ENCODE data around the gene PTPN23. TPM values are rescaled to one million over a fixed set of nuclear protein-coding genes. Genes with fewer than 3 reads are reported as not detected.

PTPN23 gene
- total and polyA plus RNA-seq, 2 of the 8 experiments (the other 6 are each of a cell fraction or from before 2014, with no cell fraction given): 2.9 to 46.7 TPM

GRCh38 chr3:47380601-47381316, at the start of gene PTPN23 (continued):
- TF ChIP-seq, protein P1, sequence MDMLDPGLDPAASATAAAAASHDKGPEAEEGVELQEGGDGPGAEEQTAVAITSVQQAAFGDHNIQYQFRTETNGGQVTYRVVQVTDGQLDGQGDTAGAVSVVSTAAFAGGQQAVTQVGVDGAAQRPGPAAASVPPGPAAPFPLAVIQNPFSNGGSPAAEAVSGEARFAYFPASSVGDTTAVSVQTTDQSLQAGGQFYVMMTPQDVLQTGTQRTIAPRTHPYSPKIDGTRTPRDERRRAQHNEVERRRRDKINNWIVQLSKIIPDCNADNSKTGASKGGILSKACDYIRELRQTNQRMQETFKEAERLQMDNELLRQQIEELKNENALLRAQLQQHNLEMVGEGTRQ (IDR thresholded peaks at IDR 0.05; ENCODE audit: low read length): peak; percentile 67
- no peak for TF ChIP-seq CBX8 (IDR thresholded peaks at IDR 0.05; ENCODE audit: borderline replicate concordance, low read depth, low read length)
- TF ChIP-seq KDM1A (IDR thresholded peaks at IDR 0.05; ENCODE audit: borderline replicate concordance, low read length): no peak
- no peak for TF ChIP-seq CHD2 (IDR thresholded peaks at IDR 0.05; ENCODE audit: low read length)
- TF ChIP-seq RXRA (IDR thresholded peaks at IDR 0.05; ENCODE audit: insufficient read depth, low read depth, low read length): no peak
- no peak for TF ChIP-seq RFX5 (IDR thresholded peaks at IDR 0.05; ENCODE audit: borderline replicate concordance, low read depth, low read length)
- TF ChIP-seq EZH2 (IDR thresholded peaks at IDR 0.05; ENCODE audit: low read depth, low read length, severe bottlenecking): no peak
- no peak for TF ChIP-seq EGR1 (IDR thresholded peaks at IDR 0.05; ENCODE audit: borderline replicate concordance, low read depth, low read length)
- peak; percentile 84 for TF ChIP-seq NRF1 (IDR thresholded peaks at IDR 0.05; ENCODE audit: low read depth, low read length)
- no peak for TF ChIP-seq JUND (IDR thresholded peaks at IDR 0.05; ENCODE audit: low read length)
- no peak for TF ChIP-seq SP2 (IDR thresholded peaks at IDR 0.05; ENCODE audit: low read length)
- peak; percentile 74; the same call in 1 of the 2 replicates for TF ChIP-seq YY1 (IDR thresholded peaks at IDR 0.05; ENCODE audit: low read depth, low read length)
- TF ChIP-seq CBX5 (IDR thresholded peaks at IDR 0.05; ENCODE audit: low read depth, low read length): no peak
- no peak for TF ChIP-seq JUN (IDR thresholded peaks at IDR 0.05; ENCODE audit: low read depth, low read length)
- no peak for TF ChIP-seq RBBP5 (IDR thresholded peaks at IDR 0.05; ENCODE audit: borderline replicate concordance, low read depth, low read length)
- peak; percentile 39; the same call in 1 of the 2 replicates for TF ChIP-seq E2F6 (IDR thresholded peaks at IDR 0.05)
- TF ChIP-seq PHF8 (conservative IDR thresholded peaks at IDR 0.05; ENCODE audit: low read depth, low read length): peak; percentile 93
- 0 out of 2 replicates have a peak, but pooled peaks have one; percentile 18 for TF ChIP-seq TCF12 (IDR thresholded peaks at IDR 0.05; ENCODE audit: low read depth, low read length)
- 0 out of 2 replicates have a peak, but pooled peaks have one; percentile 35 for TF ChIP-seq ATF3 (IDR thresholded peaks at IDR 0.05; ENCODE audit: insufficient read depth, low read depth, low read length)
- TF ChIP-seq TEAD4 (IDR thresholded peaks at IDR 0.05; ENCODE audit: low read depth, low read length): peak; percentile 77
- TF ChIP-seq TAF7 (optimal IDR thresholded peaks at IDR 0.05; ENCODE audit: borderline replicate concordance, low read depth, low read length): peak; percentile 55
- TF ChIP-seq CTBP2 (IDR thresholded peaks at IDR 0.05; ENCODE audit: borderline replicate concordance, insufficient read depth, insufficient read length, low read length): no peak
